Measurements from ENCODE around the gene KLHL4.

- no peak for TF ChIP-seq CTCF (conservative IDR thresholded peaks at IDR 0.05 in 1 of 2, IDR thresholded peaks at IDR 0.05 in 1 of 2; ENCODE audit: low read depth in 1 of 2, low read length in 2 of 2)
- no peak for TF ChIP-seq EZH2 (IDR thresholded peaks at IDR 0.05; ENCODE audit: low read length, missing control alignments)
Measured at GRCh38 chrX:87516717-87517121, 883 bp upstream of the KLHL4 start.
